HCT116 (cell line): ENCODE measurements around the gene MYH10. TPM values are rescaled to one million over a fixed set of nuclear protein-coding genes. Genes with fewer than 3 reads are reported as not detected.

Experiments
- ATAC-seq: fragments of 200-7000 bp; cut with Tn5 transposase; 2 replicates; pipeline ENCODE4 v1.9.1; 2020; ENCODE audit warnings: mild to moderate bottlenecking, moderate library complexity
- BruUV-seq: library from RNA; stranded (reverse); fragments of 400-500 nt; replicated peaks from 2 replicates; lab custom pipeline; 2021; lab: Mats Ljungman, UMichigan
- CTCF ChIA-PET: fragments of 300-600 bp; sonication (Branson Sonifier 250); formaldehyde crosslinking; loops from one replicate; lab custom pipeline; 2021; ENCODE audit warnings: antibody characterized with exemption; lab: Charles Lee
- POLR2A ChIA-PET: fragments of 300-600, 350-600 bp; sonication (Branson Sonifier 250); formaldehyde crosslinking; loops from one replicate; lab custom pipeline; 2021; ENCODE audit warnings: antibody characterized with exemption; lab: Charles Lee
- RAD21 ChIA-PET, 2 experiments: fragments of 300-600 bp; sonication (Branson Sonifier 250); formaldehyde crosslinking; loops; one replicate each; lab custom pipeline; 2023; ENCODE audit warnings: low total read pairs in 2 of 2; ENCODE audit not compliant: uncharacterized antibody in 2 of 2, unreplicated experiment in 2 of 2, low non-redundant PET in 1 of 2; lab: Charles Lee
- DNase-seq: peaks from one replicate; pipeline ENCODE4 v3.0.0-alpha.2; 2010; ENCODE audit warnings: low read depth, low spot score
- H2AFZ ChIP-seq: fragments of 200-600 bp; shearing (Covaris generic), sonication (generic); 2 replicates; pipeline ENCODE4 v1.6.1; 2017; ENCODE audit warnings: low read depth, mixed run types, mixed read lengths, antibody characterized with exemption, low read length; ENCODE audit not compliant: poor library complexity, severe bottlenecking
- H3K27ac ChIP-seq: 2 replicates; pipeline ENCODE4 v1.5.1; 2012; ENCODE audit warnings: low read depth, low read length
- H3K27me3 ChIP-seq: fragments of 200-600 bp; sonication (generic); 2 replicates; pipeline ENCODE4 v1.6.1; 2016; ENCODE audit warnings: mixed run types, low read length, mixed read lengths; ENCODE audit not compliant: insufficient read depth
- H3K36me3 ChIP-seq, 2 experiments: fragments of 200-500 bp in 1 of 2; fragments of 200-600 bp in 1 of 2; sonication (Bioruptor generic) in 1 of 2; sonication (generic) in 1 of 2; 2 replicates each; pipeline versions ENCODE4 v1.5.1 to v1.6.1; 2014 to 2016; ENCODE audit warnings: low read length in 2 of 2, inconsistent platforms in 1 of 2, mixed read lengths in 1 of 2, mixed run types in 1 of 2; ENCODE audit not compliant: insufficient read depth in 2 of 2, control insufficient read depth in 1 of 2
- H3K4me1 ChIP-seq, 2 experiments: fragments of 200-600 bp in 1 of 2; sonication (generic) in 1 of 2; 2 replicates each; pipeline versions ENCODE4 v1.5.1 to v1.6.1; 2012 to 2017; ENCODE audit warnings: low read length in 2 of 2, inconsistent platforms in 1 of 2, mild to moderate bottlenecking in 1 of 2, mixed read lengths in 1 of 2, mixed run types in 1 of 2, moderate library complexity in 1 of 2; ENCODE audit not compliant: insufficient read depth in 2 of 2, control insufficient read depth in 1 of 2
- H3K4me2 ChIP-seq: fragments of 200-600 bp; sonication (generic); 2 replicates; pipeline ENCODE4 v1.6.1; 2017; ENCODE audit warnings: mixed run types, low read length, mixed read lengths
- H3K4me3 ChIP-seq, 2 experiments: fragments of 200-600 bp in 1 of 2; sonication (generic) in 1 of 2; replicated peaks in 1 of 2; 2 replicates each; pipeline ENCODE4 v1.5.1; 2011 to 2016; ENCODE audit warnings: low read length in 2 of 2, control low read depth in 1 of 2, low read depth in 1 of 2, mild to moderate bottlenecking in 1 of 2, mixed read lengths in 1 of 2, mixed run types in 1 of 2
- H3K79me2 ChIP-seq: fragments of 200-600 bp; sonication (generic); 2 replicates; pipeline ENCODE4 v1.6.1; 2017; ENCODE audit warnings: mild to moderate bottlenecking, mixed run types, low read length, moderate library complexity, mixed read lengths; ENCODE audit not compliant: insufficient read depth
- H3K9ac ChIP-seq: fragments of 200-600 bp; sonication (generic); 2 replicates; pipeline ENCODE4 v1.6.1; 2016; ENCODE audit warnings: low read length, mixed read lengths
- H3K9me2 ChIP-seq: fragments of 200-600 bp; sonication (generic), shearing (Covaris generic); 2 replicates; pipeline ENCODE4 v1.6.1; 2017; ENCODE audit warnings: mixed run types, mild to moderate bottlenecking, moderate library complexity; ENCODE audit not compliant: insufficient read depth
- H3K9me3 ChIP-seq, 2 experiments: fragments of 200-500 bp in 1 of 2; fragments of 200-600 bp in 1 of 2; sonication (Bioruptor generic) in 1 of 2; sonication (generic) in 1 of 2; 2 replicates each; pipeline ENCODE4 v1.6.1; 2014 to 2017; ENCODE audit warnings: low read length in 2 of 2, mixed read lengths in 2 of 2, inconsistent platforms in 1 of 2, low read depth in 1 of 2, mild to moderate bottlenecking in 1 of 2, mixed run types in 1 of 2, moderate library complexity in 1 of 2; ENCODE audit not compliant: control insufficient read depth in 1 of 2, insufficient read depth in 1 of 2
- H4K20me1 ChIP-seq: fragments of 200-600 bp; sonication (generic), shearing (Covaris generic); 2 replicates; pipeline ENCODE4 v1.6.1; 2017; ENCODE audit warnings: mixed run types, mild to moderate bottlenecking, moderate library complexity; ENCODE audit not compliant: insufficient read depth
- ATF3 ChIP-seq: IDR thresholded peaks from 2 replicates; pipeline ENCODE4 v1.6.1; 2012
- CEBPB ChIP-seq: IDR thresholded peaks from 2 replicates; pipeline ENCODE4 v1.6.1; 2012; ENCODE audit warnings: low read depth
- EGR1 ChIP-seq: IDR thresholded peaks from 2 replicates; pipeline ENCODE4 v1.6.1; 2012; ENCODE audit warnings: low read depth
- ELF1 ChIP-seq: IDR thresholded peaks from 2 replicates; pipeline ENCODE4 v1.6.1; 2012; ENCODE audit warnings: low read depth, borderline replicate concordance
- EZH2 ChIP-seq: fragments of 200-600 bp; sonication (generic); IDR thresholded peaks from 2 replicates; pipeline ENCODE4 v1.6.1; 2017; ENCODE audit warnings: antibody characterized with exemption, mixed run types
- FOSL1 ChIP-seq: IDR thresholded peaks from 2 replicates; pipeline ENCODE4 v1.6.1; 2012; ENCODE audit warnings: low read depth
- MAX ChIP-seq: IDR thresholded peaks from 2 replicates; pipeline ENCODE4 v1.6.1; 2012
- POLR2A ChIP-seq: IDR thresholded peaks from 2 replicates; pipeline ENCODE4 v1.7.0; 2011; ENCODE audit warnings: borderline replicate concordance; ENCODE audit not compliant: insufficient read depth, insufficient read length; ENCODE audit errors: extremely low read depth
- POLR2AphosphoS5 ChIP-seq: IDR thresholded peaks from 2 replicates; pipeline ENCODE4 v1.6.1; 2011; ENCODE audit warnings: mild to moderate bottlenecking, low read depth, low read length, moderate library complexity
- REST ChIP-seq: IDR thresholded peaks from 2 replicates; pipeline ENCODE4 v1.6.1; 2012; ENCODE audit warnings: low read depth
- SIN3A ChIP-seq: IDR thresholded peaks from 2 replicates; pipeline ENCODE4 v1.6.1; 2012; ENCODE audit warnings: low read depth
- SP1 ChIP-seq: IDR thresholded peaks from 2 replicates; pipeline ENCODE4 v1.6.1; 2012; ENCODE audit warnings: low read depth
- TCF7L2 ChIP-seq: IDR thresholded peaks from 2 replicates; pipeline ENCODE4 v1.7.0; 2011; ENCODE audit warnings: borderline replicate concordance, inconsistent platforms; ENCODE audit not compliant: insufficient read depth, insufficient read length; ENCODE audit errors: extremely low read depth
- YY1 ChIP-seq: IDR thresholded peaks from 2 replicates; pipeline ENCODE4 v1.6.1; 2011; ENCODE audit warnings: low read length, low read depth, moderate library complexity, mild to moderate bottlenecking; ENCODE audit not compliant: insufficient replicate concordance; ENCODE audit errors: extremely low read depth
- ZBTB33 ChIP-seq: IDR thresholded peaks from 2 replicates; pipeline ENCODE4 v1.6.1; 2011; ENCODE audit warnings: mild to moderate bottlenecking, low read length, moderate library complexity; ENCODE audit not compliant: insufficient replicate concordance; ENCODE audit errors: extremely low read depth
- ZNF274 ChIP-seq: fragments of 200-500 bp; sonication (Bioruptor generic); IDR thresholded peaks from 2 replicates; pipeline ENCODE4 v1.6.1; 2014; ENCODE audit warnings: mild to moderate bottlenecking, low read depth, low read length, inconsistent platforms
- intact Hi-C: fragments of 100-400 bp; cut with micrococcal nuclease; formaldehyde crosslinking; loops from 2 replicates; pipeline ENCODE4 v1.10.0; 2022
- total RNA-seq: library from RNA; stranded (reverse); gene quantifications from one replicate; pipeline ENCODE4 v1.2.1, GENCODE V29; 2021; ENCODE audit not compliant: unreplicated experiment

Gene MYH10
- total RNA-seq, 1 experiment from 2014 or later: 39.2 TPM

GRCh38 chr17:8656693-8657092 is 26.2 kb upstream of the MYH10 start:
- intact Hi-C loops: no loop called here
- no peak overlapping the region for H3K27ac ChIP-seq
- H3K4me2 ChIP-seq: no peak overlapping the region
- H3K9ac ChIP-seq: no peak overlapping the region
- no peak for DNase-seq
- no peaks in the 10 kb centered on the region for H4K20me1 ChIP-seq
- no peak overlapping the region for H2AFZ ChIP-seq
- POLR2A ChIA-PET: no interaction called here
- TF ChIP-seq POLR2AphosphoS5 (no peak), ELF1 (no peak), EGR1 (no peak), SP1 (no peak), REST (no peak), YY1 (no peak), ATF3 (no peak), TCF7L2 (no peak), CEBPB (no peak), SIN3A (no peak), MAX (no peak), EZH2 (no peak), POLR2A (no peak), ZBTB33 (no peak), ZNF274 (no peak), FOSL1 (no peak)
- TF ChIP-seq, all 23 proteins: peak for 0
- H3K9me3 ChIP-seq: no peaks in the 10 kb centered on the region
- no peaks in the 10 kb centered on the region for H3K4me1 ChIP-seq
- no peak for ATAC-seq
- no peaks in the 10 kb centered on the region for H3K79me2 ChIP-seq
- H3K9me2 ChIP-seq: no peaks in the 10 kb centered on the region
- ChIA-PET CTCF (no interaction called here), RAD21 (no interaction called here)
- no TSS peak for BruUV-seq
- no peaks in the 10 kb centered on the region for H3K36me3 ChIP-seq
- peaks cover 4% of the 10 kb centered on the region; the same call in 1 of the 2 replicates for H3K27me3 ChIP-seq
- no peak overlapping the region for H3K4me3 ChIP-seq
